Measurements from ENCODE around the gene SMG6.
A peak's percentile ranks its signal among the peaks of the same experiment; 100 is the strongest.

SMG6 gene

DNA sequence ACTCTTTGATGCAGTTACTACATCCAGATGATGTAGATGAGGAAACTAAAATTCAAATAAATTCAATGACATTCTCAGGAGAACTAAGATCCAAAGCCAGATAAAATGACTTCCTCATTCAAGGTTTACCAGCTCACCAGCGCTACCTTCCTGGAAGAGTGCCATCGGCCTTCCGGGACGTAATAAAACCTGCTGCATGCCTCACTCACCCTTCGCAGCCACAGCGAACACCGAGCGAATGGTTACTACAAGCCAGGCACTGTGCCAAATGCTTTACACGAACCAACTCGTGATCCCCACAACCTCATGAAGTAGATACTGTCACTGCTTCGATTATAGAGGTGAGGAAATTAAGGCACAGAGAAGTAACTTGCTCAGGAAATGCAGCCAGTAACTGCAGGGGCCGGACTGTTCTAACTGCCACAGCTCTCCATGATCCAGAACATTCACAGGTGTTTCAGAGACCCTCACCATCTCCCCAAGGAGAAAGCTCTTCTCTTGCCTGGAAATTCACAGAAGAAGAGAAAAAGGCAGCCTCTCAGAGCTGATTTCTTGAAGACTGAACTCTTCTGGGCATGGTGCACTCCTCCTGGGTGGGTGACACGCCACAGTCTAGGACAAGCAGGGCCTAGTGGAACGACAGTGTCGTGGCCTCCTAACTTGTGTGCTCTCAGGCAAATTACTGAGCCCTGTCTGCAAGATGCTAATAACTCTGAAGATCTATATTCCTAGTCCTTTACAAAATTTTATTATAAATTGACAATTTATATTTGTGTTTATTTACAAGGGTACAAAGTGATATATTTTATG, 201.9 kb downstream of the SMG6 start:
- peak; percentile 63 to 75 (median 66) for DNase-seq

DNA sequence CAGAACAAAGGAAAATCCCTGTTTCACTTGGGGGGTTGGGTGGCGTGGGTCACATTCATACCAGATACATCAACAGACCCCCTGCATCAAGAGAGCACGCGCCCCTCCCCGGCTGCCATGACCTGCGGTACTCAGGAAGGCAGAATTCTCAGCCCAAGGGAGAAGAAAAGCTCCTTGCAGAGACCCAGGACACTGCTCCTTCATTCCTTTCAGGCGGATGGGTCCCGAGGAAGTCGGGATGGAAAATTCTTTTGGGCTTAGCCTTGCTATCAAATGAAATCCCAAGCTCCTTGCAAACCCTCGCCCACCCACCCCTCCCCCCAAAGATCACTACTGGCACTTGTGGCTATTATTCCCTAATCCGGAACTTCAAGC, 208.1 kb downstream of the SMG6 start:
- DNase-seq: no peak

DNA sequence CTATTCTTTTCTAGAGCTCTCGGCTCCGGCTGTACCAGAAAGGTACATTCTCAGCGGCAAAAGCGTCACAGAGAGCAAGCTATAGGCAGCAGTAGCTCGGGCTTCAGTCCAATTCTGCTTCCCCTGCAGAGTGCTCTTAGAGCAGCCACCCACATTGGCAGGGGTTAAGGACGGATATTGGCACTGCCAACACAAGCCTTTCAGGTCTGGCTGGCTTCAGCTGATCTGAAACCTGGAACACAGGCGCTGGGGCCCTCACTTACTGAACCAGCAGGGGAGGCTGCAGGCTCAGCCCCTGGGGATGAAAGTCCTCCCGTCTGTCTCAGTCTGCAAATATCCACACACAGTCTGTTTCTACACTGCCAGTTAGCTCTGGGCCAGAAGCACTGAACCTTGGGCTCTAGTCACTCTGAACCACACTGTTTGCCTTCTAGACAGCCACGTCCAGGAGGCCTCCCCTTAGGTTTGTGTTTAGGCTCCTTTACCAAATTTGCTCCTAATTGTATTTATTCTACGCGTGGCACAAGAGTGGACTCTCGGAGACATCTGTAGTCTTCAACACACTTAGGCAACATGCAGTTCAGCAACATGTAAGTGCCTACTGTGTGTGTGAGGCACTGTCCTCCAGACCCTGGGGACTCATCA, 208.6 kb downstream of the SMG6 start:
- no peak for DNase-seq

DNA sequence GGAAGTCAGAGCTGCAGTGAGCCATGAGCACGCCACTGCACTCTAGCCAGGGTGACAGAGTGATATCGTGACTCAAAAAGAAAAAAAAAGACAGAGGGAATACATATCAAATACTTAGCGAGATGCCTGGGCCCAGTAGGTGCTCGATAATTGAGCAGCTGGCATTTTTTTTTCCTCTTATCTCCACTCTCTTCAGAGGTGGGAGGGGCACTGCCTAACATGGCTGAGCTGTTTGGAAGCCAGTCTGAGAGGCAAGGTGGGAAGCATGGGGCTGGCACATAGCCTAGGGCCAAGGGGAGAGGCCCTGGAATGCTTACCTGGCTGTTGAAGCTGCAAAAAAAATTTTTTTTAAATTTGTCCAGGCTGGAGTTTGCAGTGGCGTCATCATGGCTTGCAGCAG, 210.2 kb downstream of the SMG6 start:
- no peak for DNase-seq

DNA sequence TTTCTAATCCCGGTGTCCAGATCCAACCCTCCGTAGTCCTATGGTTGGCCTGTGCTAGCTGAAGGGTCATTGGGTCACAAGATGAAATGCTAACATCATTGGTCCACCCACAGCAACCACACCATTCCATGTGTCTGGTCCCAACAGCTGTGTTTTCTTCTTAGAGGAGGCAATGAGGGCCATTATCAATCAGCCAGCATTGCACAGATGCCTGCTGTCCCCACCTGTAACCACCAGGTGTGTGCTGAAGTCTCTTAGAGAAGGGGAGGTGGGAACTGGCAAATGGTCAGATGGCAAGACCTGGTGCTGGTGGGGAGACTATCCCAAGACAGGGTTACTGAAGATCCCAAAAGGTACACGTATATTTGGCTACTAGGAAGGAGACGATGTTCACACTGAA, 211.3 kb downstream of the SMG6 start:
- no peak for DNase-seq

DNA sequence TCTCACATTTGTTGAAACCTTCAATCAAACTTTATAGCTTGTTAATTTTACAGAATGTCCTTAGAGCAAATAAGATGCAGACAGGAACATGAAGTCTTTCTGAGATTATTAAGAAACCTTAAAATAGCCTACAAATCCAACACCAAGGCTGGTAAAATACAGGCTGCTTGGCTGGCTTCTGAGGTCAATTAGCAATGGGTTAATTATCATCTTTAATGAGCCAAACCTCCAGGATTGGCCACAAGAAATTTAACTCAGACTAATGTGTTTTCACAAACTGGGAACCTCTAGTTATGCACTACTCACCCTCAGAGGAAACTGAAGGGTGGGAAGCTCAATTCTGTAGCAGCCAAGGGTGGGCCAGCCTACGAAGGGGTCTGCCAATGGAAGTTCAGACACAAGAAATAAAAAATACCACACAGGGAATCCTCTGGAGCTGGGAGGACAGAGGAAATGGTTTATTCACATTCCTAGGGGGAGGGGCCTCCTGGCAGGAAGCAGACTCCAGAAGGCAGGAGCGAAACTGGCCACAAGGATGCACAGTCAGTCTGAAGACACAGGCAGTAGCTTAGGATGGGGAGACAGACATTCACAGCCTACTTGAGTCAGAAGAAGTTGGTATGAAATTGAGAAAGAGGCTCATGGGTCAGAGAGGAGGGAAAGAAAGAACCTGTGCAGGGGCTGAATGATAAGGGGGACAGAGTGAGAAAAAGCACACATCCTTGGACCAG, 212.6 kb downstream of the SMG6 start:
- no peak for DNase-seq

DNA sequence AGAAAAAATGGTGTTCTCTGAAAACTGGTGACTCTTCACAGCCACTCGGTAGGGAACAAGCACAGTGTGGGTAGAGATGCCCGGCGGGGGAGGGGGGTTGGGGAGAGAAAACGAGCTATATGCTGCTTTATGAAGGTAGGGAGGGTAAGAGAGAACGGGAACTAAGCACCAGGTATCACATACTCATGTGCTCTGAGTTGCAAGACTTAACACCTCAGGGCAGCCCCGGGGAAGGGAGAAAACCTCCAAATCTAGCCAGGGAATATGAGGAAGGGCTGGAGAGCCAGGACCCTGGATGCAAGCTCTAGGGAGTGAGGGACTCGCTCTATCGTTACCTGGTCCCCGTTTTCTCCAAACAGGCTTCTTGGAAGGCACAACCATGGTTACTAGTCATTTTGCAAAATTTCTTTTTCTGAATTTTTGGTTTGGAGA, 213.4 kb downstream of the SMG6 start:
- peak in 2 of 4 experiments; percentile 34 to 49 for DNase-seq

DNA sequence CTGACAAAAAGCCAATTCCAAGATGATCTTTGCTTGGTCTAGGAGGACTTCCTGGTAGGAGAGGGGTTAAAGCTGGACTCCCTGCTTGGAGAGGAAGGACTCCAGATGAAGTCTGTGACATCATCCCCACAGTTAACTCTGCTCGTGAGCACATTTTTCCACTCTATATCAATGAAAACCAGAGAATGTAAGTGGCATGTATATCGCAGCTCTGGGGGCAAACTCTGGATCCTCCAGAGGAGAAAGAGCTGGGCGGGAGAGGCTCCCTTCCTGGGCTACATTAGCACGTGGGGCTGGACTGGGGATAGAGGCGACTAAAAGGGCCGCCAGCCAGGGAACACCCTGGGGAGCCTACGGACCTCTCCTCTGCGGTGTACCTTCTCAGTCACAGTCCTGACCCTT, 214.6 kb downstream of the SMG6 start:
- DNase-seq: peak; percentile 36 to 76 (median 55)

DNA sequence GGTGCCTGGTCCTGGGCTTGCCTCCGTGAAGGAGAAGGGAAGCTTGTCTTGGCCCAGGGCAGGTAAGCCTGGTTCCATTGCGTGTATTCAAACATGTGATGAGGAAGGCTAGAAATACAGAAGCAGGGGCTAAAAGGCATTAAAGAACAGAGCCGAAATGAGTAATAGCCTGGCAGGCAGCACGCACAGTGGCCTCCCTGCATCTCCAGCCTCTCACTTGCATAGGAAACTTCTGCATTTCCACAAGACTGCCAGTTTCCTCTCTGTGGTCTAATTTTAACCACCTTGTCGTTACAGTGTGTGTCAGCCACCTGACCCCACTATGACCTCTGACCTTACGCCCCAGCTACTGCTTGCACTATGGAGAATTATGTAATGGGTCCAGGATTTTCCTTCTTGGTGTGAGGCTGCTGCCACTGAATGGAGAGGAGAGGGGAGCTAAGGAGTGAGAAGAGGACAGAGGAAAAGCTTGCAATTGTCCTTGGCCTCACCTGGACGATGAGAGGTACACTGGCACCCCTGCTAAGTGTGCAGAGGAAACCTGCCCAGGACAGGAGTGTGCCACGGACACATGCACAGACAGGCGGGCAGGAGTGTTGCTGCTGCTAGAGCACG, 215.9 kb downstream of the SMG6 start:
- peak; percentile 92 to 98 (median 95) for DNase-seq

DNA sequence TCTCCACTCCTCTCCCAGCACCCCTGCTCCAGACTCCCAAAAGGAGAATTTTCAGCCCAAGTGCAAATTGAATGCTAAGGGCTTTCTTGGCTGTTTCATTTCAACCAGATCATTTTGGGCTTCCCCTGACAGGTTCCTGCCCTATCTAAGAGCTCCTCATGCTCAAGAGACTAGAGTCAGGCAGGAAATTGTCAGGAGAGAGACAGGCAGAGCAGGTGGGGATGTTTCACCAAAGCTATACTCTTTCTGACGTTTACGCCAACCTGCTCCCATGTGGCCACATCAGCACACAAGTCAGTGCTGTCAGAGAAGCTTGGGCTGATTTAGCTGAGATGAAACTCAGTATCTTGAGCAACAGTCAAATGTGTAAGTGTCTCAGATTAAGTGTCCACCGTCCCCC, 217.3 kb downstream of the SMG6 start:
- DNase-seq: no peak

DNA sequence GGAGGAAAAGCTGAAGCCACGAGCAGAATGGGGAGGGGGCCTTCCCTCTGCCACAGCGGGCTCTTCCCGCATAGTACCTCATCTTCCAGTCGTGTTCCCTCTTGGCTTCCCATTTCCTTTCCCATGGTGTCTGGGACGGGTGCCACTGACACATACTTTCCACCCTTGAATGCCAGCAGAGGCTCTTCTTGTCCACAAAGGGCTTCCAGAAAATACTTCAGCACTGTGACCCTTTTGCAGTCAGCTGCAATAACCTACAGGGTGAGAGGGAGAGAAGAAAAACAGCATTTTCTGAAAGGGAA, 218.0 kb downstream of the SMG6 start:
- no peak for DNase-seq

DNA sequence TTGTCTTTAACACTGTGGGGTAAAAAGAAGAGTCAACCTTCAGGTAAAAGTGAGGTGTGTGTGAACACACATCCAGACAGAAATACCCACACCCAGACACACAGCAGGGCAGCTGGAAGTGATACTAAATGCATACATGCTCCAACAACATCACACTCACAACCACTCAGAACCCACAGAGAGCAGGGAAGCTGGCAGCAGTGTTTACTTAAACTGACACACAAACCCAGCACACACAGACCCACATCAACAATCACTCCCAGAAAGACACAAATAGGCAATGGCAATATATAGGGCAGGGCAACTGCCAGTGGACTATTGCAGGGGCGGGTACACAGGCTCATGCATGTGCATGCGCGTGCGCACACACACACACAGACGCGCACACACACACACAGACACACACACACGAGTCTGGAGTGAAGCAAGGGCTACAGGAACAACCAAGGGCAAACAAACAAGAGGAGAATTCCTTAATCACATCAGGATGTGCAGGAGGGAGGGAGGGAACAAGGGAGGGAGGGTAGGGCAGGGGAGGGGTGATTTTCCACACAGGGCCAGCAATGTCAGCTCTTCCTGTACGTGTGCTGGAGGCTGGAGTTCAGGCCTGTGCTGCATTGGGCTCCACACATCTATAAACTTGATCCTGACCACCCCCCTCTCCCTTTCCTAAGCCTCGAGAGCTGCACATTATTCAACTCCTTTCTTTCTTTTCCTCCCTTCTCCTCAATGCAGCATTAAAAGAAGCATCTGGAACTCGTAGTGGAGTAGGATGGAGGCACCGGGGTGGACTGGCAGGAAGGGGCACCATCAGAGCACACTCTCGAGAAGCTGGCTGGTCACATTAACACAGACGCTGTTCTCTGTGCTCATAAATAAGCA, 218.6 kb downstream of the SMG6 start:
- DNase-seq: no peak

DNA sequence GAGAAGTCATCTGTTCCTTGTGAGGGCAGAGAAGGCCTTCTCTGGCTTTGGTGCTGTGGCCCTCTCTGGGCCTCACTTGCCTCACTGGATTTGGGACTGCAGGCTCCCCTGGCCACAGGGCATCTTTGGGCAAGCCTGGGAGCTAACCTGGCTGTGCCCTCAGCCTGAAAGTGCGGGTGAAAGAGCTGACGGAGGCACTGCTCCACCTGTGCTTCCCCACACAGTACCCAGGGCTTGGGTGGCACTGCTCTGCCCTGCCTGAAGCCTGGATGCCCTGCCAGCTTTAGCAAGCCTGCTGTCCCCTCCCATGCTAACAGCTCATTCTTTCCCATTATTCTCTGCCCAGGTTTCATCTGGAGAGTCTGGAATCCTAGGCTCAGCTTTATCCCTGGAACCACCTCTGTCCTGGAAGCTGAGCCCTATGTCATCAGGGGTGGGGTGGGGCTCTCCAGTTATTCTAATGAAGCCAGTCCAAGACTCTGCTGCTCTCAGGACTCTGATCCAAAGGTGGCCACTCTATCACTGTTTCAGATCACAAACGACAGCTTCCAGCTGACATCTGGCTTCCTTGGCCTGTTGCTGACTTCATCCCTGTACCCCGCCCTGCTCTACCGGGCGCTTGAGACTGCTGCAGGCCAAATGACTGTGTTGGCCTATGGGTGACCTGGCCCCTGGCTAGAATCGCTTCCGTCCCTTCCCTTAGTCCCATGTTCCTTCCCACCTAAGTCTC, 219.4 kb downstream of the SMG6 start:
- no peak for DNase-seq

DNA sequence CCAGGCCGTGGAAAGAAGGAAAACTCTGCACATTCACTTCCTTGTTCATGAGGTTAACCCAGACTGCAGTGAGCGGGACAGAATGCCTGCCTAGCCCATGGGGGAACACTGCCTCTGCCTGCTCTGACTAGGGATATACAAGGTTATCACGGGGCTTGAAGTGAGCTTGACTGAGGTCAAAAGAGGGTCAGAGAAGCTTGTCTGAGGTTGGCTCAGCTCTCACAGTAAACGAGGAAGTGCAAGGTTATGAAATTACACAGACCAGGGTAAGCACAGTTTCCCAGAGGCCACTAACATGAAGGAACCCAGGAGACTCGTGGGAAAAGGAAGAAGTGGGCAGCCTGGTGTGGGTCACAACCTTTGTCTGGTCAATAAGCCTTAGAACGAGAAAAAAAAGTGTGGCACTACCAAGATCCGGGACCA, 220.0 kb downstream of the SMG6 start:
- DNase-seq: peak; percentile 93 to 99 (median 96)

DNA sequence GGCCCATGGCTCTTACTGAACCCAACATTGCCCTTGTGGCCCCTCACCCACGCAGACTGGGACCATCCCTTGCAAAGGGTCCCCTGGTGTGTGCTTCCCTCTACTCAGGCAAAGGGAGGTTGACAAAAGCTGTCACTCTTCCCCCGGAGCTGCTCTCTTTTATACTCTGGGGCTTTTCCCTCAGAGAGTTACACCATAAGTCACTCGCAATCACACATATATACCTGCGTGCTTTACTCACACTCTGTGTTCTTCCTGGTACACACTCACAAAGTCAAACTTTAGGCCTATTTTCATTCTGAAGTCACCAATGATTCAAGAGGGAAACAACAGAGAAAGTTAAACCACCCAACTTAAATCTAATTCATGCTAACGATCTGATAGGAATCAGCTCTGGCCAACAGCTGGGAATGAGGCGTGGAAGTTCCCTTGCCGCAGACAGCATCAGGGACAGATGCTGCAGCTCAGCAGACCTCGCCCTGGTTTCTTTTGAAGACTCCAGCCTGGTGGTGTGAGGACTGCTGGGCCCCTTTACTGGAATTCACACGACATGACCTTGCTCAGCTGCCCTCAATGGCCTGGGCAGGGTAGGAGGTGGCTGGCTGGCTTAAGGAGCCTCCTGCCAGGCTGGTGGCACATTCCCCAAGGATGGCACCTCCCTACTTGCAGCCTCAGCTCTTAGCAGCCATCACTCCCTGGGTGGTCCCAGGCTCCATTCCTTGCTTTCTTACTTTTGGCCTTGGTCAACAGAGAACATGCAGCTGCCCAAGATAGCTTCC, 221.4 kb downstream of the SMG6 start:
- DNase-seq: no peak

DNA sequence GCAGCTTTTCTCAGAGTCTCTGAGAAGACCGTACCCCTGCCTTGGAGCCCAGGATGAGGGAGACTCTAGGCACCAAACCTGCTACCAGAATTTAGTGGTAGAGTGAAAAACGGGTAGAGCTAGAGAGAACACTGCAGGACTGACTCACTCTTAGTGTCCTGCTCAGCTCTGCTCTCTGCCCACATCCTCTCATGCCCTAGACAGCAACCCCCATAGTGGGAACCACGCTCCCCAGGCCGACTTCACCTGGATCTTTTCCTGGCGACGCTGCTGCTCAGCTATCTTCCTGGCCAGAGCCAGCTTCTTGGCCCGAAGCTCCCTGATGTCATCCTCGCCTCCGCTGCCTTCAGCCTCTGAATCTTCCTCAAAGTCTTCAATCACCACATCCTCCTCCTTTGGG, 222.0 kb downstream of the SMG6 start:
- DNase-seq: no peak

DNA sequence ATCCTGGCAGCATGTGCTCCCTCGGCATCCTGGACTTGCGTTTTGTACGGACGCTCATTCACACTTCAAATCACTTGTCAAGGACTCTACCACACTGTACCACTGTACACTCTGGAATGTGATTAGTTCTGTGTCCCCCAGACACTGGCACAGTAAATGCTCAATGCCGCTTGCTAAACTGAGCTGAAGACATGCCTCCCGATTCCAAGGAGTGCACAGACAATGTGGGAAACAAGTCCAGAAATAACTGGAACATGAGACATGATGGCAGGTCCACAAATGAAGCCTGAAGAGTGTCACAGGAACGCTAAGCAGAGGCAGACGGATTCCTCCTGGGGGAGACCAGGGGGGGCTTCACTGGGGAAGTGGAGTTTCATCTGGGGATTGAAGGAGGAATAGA, 226.5 kb downstream of the SMG6 start:
- no peak for DNase-seq

DNA sequence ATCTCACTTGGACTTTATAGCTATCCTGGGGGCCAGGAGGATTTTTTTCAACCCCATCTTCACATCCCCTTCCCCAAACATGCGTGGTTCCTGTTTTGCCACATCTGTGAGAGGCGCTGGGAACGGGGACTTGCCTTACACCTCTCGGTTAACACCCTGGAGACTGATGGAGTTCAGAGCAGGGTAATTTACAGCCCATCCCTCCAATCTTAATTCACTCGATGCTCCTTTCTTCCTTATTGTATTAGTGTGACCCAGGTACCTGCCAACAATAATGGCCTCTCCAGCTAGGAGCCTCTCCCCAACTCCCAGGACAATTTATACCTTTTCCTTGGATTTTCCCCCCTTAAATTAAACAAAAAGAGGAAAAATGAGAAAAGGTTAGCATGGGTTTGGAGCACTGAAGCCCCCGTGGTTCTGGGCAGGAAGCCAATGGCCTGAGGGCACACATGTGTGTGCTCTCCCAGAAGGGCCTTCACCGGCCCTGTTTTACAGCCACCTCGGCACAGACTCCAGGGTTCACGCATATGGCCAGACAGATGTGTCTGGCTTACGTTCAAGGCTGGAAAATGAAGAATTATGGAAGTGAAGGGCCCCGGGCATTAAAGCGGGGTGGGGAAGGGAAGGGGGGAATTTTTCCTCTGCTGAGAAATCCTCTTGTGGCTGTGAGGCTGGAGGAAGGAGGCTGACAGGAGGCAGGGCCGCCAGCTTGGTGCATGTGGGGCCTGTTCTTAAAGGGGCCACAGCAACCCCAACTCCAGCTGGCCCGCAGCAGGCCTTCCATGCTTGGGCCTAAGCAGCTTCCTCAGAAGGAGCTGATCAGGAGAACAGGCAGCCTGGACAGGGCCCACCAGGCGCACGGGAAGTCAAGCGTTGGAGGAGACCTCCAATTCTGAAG, 227.2 kb downstream of the SMG6 start:
- no peak for DNase-seq

DNA sequence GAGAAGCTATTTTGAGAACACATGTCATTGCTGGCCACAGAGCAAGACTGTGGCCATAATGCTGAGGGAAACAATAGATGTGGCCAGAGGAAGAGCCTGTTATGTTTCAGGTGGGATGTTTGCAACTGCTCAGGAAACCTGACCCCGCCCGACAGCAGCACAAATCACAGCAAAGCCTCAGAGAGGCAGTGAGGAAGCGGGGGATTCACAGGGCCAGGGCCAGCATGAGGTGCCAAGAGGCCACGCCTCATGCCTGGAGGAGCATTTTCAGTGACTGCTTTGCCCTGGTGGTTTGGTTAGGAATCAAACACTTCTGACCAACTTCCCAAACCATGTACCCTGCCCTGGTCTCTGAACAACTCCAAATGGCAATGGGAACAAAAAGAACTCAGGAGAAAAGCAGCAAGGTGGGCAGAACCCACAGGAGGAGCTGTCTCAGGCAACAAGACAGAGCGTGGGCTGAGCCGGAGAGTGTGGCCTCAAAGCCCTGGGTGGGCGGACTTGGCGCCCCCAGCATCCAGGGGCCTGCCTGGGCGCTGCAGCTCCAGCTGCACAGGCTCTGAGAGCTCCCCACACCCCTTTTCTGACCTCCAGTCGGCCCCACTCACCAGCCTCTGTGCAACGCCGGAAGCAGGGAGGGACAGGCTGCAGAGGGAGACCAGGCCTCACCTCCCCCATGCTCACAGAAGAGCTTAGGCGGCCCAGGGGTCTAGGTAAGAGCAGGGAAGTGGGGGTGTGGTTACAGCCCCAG, 228.1 kb downstream of the SMG6 start:
- DNase-seq: no peak

Measured in suppressor macrophage (primary cell).